Type B pancreatic cell (in vitro differentiated cells): ENCODE results near the gene ATP9A. TPM values are rescaled to one million over a fixed set of nuclear protein-coding genes. Genes with fewer than 3 reads are reported as not detected.
A peak's percentile ranks its signal among the peaks of the same experiment; 100 is the strongest.

Experiments used
- DNase-seq: peaks from one replicate; pipeline ENCODE4 v3.0.0; 2021; ENCODE audit warnings: mixed read lengths; ENCODE audit not compliant: unreplicated experiment; ENCODE audit errors: extremely low spot score
- H3K27ac Mint-ChIP-seq: 2 replicates; pipeline ENCODE4 v1.8.0; 2021; ENCODE audit warnings: mild to moderate bottlenecking, mixed read lengths
- H3K27me3 Mint-ChIP-seq: 2 replicates; pipeline ENCODE4 v1.8.0; 2021; ENCODE audit warnings: mixed read lengths
- H3K36me3 Mint-ChIP-seq: 2 replicates; pipeline ENCODE4 v1.8.0; 2021; ENCODE audit warnings: mixed read lengths
- H3K4me1 Mint-ChIP-seq: one replicate; pipeline ENCODE4 v1.8.0; 2021; ENCODE audit warnings: mixed read lengths; ENCODE audit not compliant: unreplicated experiment
- H3K4me3 Mint-ChIP-seq: 2 replicates; pipeline ENCODE4 v1.8.0; 2021; ENCODE audit warnings: mild to moderate bottlenecking, mixed read lengths
- H3K9me3 Mint-ChIP-seq: 2 replicates; pipeline ENCODE4 v1.8.0; 2021; ENCODE audit warnings: mixed read lengths
- CTCF ChIP-seq: fragments of 200-600 bp; sonication (generic); conservative IDR thresholded peaks from 2 replicates; pipeline ENCODE4 v1.5.0; 2021; ENCODE audit warnings: antibody characterized with exemption, mild to moderate bottlenecking
- total RNA-seq: library from RNA; stranded (reverse); gene quantifications from 2 replicates; pipeline ENCODE4 v1.2.1, GENCODE V29; 2021; ENCODE audit warnings: low replicate concordance

ATP9A gene
- total RNA-seq, 1 donor from 2014 or later = 55.8 TPM

DNA sequence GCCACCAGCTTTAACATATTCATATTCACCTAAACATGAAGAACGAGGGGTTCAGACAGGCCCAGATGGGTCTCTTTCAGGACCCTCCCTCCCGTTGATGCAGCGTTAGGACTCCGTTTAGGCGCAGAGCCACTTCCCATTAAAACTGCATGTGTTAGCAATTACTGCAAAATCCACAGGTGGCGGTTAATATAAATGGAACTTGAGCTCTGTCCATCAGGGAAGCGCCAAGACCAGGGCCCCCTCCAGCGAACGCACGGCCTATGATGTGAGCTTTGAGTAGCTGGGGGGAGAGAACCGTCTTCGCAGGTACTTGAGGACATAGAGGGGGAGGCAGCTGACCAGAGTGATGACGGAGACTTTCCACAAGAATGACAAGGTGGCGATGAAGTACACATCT is 167.2 kb downstream of the ATP9A start:
- Mint-ChIP-seq H3K27me3 (no peaks in the 10 kb centered on the region), H3K4me3 (peak overlapping the region; percentile 40), H3K9me3 (no peaks in the 10 kb centered on the region), H3K36me3 (peaks cover 17% of the 10 kb centered on the region), H3K27ac (no peak overlapping the region), H3K4me1 (peaks cover 49% of the 10 kb centered on the region)
- no peak for TF ChIP-seq CTCF
- no peak for DNase-seq

GRCh38 chr20:51600016-51600420 is 168.2 kb downstream of the ATP9A start:
- peak; percentile 27 for TF ChIP-seq CTCF
- peaks cover 15% of the 10 kb centered on the region for H3K36me3 Mint-ChIP-seq
- H3K9me3 Mint-ChIP-seq = no peaks in the 10 kb centered on the region
- no peaks in the 10 kb centered on the region for H3K27me3 Mint-ChIP-seq
- no peak for DNase-seq
- no peak overlapping the region for H3K27ac Mint-ChIP-seq
- no peak overlapping the region for H3K4me3 Mint-ChIP-seq
- H3K4me1 Mint-ChIP-seq = peaks cover 53% of the 10 kb centered on the region

- no peak for TF ChIP-seq CTCF
- no peaks in the 10 kb centered on the region for H3K9me3 Mint-ChIP-seq
- H3K36me3 Mint-ChIP-seq = peaks cover 13% of the 10 kb centered on the region
- H3K4me3 Mint-ChIP-seq = no peak overlapping the region
- DNase-seq = no peak
- peaks cover 66% of the 10 kb centered on the region for H3K4me1 Mint-ChIP-seq
- no peak overlapping the region for H3K27ac Mint-ChIP-seq
- no peaks in the 10 kb centered on the region for H3K27me3 Mint-ChIP-seq
Observed at GRCh38 chr20:51598556-51598955, 169.6 kb downstream of the ATP9A start.

DNA sequence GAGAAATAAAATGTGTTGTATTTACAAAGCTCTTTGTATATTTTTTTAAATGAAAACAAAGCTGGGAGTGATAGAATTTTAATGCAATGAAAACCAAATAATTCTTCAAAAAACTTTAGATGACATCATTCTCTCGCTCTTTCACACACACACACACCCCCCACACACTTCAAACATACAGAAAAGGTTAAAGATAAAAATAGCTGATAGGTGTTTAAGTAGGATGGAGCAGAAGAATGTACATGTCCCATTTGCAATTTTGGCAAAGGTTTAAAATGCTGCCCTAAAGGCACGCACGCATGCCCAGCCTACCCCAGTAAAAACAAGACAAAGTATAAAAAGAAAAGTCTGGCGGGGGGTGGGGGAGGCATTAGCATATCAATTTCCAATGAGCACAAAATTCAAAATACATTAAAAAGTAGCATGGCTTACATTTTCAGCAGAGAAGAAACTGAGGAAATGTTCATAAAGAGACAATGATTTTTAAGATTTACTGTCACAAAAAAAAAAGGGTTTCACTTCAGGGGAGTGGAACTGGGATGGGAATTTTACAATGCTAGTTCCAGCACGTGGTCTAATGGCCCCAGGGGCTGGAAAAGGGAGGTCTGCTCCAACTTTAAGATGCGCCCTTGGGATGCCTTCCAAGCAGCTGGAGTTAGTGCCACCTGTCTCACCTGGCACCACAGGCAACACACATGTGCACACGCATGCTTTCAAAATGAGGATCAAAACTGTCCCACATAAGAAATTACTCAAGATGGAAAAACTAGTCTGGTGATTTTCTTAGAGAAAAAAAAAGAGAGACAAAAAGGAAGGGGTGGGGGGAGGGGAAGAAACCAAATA is 170.6 kb downstream of the ATP9A start:
- no peak for TF ChIP-seq CTCF
- Mint-ChIP-seq H3K9me3 (no peaks in the 10 kb centered on the region), H3K4me1 (peaks cover 69% of the 10 kb centered on the region), H3K4me3 (no peak overlapping the region), H3K27ac (no peak overlapping the region), H3K36me3 (peaks cover 13% of the 10 kb centered on the region), H3K27me3 (no peaks in the 10 kb centered on the region)
- DNase-seq = no peak

GRCh38 chr20:51596668-51597388 is 171.4 kb downstream of the ATP9A start:
- no peak for TF ChIP-seq CTCF
- Mint-ChIP-seq H3K27me3 (no peaks in the 10 kb centered on the region), H3K4me1 (peaks cover 75% of the 10 kb centered on the region), H3K36me3 (peaks cover 13% of the 10 kb centered on the region), H3K4me3 (no peak overlapping the region), H3K9me3 (no peaks in the 10 kb centered on the region), H3K27ac (no peak overlapping the region)
- DNase-seq = no peak
